OCI-LY7 (cell line): Measurements from ENCODE around the gene SCAMP5.

Experiments used
- EZH2phosphoT487 ChIP-seq: fragments of 200-600 bp; sonication (generic); IDR thresholded peaks from 2 replicates; pipeline ENCODE4 v1.6.1; 2018; ENCODE audit warnings: low read depth, borderline replicate concordance, mild to moderate bottlenecking, mixed run types, antibody characterized with exemption, low read length, moderate library complexity, mixed read lengths
- TF ChIP-seq, protein P1 (sequence below): fragments of 200-600 bp; sonication (generic); conservative IDR thresholded peaks from 2 replicates; pipeline ENCODE4 v1.5.1; 2014; ENCODE audit warnings: mild to moderate bottlenecking, antibody characterized with exemption, low read length, moderate library complexity, mixed read lengths

GRCh38 chr15:74989527-74989926 lies 5.8 kb upstream of the SCAMP5 start:
- TF ChIP-seq, protein P1, sequence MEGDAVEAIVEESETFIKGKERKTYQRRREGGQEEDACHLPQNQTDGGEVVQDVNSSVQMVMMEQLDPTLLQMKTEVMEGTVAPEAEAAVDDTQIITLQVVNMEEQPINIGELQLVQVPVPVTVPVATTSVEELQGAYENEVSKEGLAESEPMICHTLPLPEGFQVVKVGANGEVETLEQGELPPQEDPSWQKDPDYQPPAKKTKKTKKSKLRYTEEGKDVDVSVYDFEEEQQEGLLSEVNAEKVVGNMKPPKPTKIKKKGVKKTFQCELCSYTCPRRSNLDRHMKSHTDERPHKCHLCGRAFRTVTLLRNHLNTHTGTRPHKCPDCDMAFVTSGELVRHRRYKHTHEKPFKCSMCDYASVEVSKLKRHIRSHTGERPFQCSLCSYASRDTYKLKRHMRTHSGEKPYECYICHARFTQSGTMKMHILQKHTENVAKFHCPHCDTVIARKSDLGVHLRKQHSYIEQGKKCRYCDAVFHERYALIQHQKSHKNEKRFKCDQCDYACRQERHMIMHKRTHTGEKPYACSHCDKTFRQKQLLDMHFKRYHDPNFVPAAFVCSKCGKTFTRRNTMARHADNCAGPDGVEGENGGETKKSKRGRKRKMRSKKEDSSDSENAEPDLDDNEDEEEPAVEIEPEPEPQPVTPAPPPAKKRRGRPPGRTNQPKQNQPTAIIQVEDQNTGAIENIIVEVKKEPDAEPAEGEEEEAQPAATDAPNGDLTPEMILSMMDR: no peak
- TF ChIP-seq EZH2phosphoT487: no peak
